PC-3 (cell line): ENCODE data around the gene GPBP1L1. TPM values are rescaled to one million over a fixed set of nuclear protein-coding genes. Genes with fewer than 3 reads are reported as not detected.
A peak's percentile ranks its signal among the peaks of the same experiment; 100 is the strongest.

Source experiments
- ATAC-seq: fragments of 200-7000 bp; cut with Tn5 transposase; 2 replicates; pipeline ENCODE4 v1.9.1; 2020; ENCODE audit warnings: mild to moderate bottlenecking, moderate library complexity
- Bru-seq: library from RNA; stranded (reverse); fragments of 400-500 nt; gene quantifications from one replicate; lab custom pipeline; 2021; lab: Mats Ljungman, UMichigan
- BruChase-seq, 2 experiments: library from RNA; stranded (reverse); fragments of 400-500 nt; gene quantifications; one replicate each; lab custom pipeline; 2021; lab: Mats Ljungman, UMichigan
- BruUV-seq: library from RNA; stranded (reverse); fragments of 400-500 nt; replicated peaks from 2 replicates; lab custom pipeline; 2021; lab: Mats Ljungman, UMichigan
- CTCF ChIA-PET: fragments of 300-600 bp; sonication (Branson Sonifier 250); formaldehyde crosslinking; loops from one replicate; lab custom pipeline; 2022; ENCODE audit warnings: antibody characterized with exemption; lab: Charles Lee
- POLR2A ChIA-PET: fragments of 300-600 bp; sonication (Branson Sonifier 250); formaldehyde crosslinking; loops from one replicate; lab custom pipeline; 2022; ENCODE audit warnings: antibody characterized with exemption; ENCODE audit not compliant: unreplicated experiment; lab: Charles Lee
- DNase-seq: peaks from one replicate; pipeline ENCODE4 v3.0.0-alpha.2; 2015
- H2AFZ ChIP-seq: fragments of 300-600 bp; sonication (generic); 2 replicates; pipeline ENCODE4 v1.6.0; 2016; ENCODE audit warnings: antibody characterized with exemption, low read length
- H3F3A ChIP-seq: fragments of 300-600 bp; sonication (generic); one replicate; pipeline ENCODE4 v1.6.0; 2017; ENCODE audit warnings: antibody characterized with exemption, low read length, control low read depth, mild to moderate bottlenecking; ENCODE audit not compliant: unreplicated experiment
- H3K27ac ChIP-seq: fragments of 300-600 bp; sonication (generic); 2 replicates; pipeline ENCODE4 v1.5.1; 2016; ENCODE audit warnings: mild to moderate bottlenecking, low read length
- H3K27me3 ChIP-seq: fragments of 300-600 bp; sonication (generic); 2 replicates; pipeline ENCODE4 v1.6.1; 2016; ENCODE audit warnings: low read length, mixed read lengths
- H3K36me3 ChIP-seq: fragments of 300-600 bp; sonication (generic); 2 replicates; pipeline ENCODE4 v1.6.1; 2016; ENCODE audit warnings: low read depth, mixed run types, low read length, mixed read lengths
- H3K4me1 ChIP-seq: fragments of 300-600 bp; sonication (generic); 2 replicates; pipeline ENCODE4 v1.5.1; 2016; ENCODE audit warnings: low read length; ENCODE audit not compliant: insufficient read depth
- H3K4me2 ChIP-seq: fragments of 300-600 bp; sonication (generic); 2 replicates; pipeline ENCODE4 v1.6.0; 2016; ENCODE audit warnings: low read length
- H3K4me3 ChIP-seq: fragments of 300-600 bp; sonication (generic); 2 replicates; pipeline ENCODE4 v1.5.1; 2016; ENCODE audit warnings: mild to moderate bottlenecking, low read length, mixed read lengths
- H3K79me2 ChIP-seq: fragments of 300-600 bp; sonication (generic); 2 replicates; pipeline ENCODE4 v1.6.1; 2017; ENCODE audit warnings: low read length, mixed read lengths
- H3K9ac ChIP-seq: fragments of 300-600 bp; sonication (generic); 2 replicates; pipeline ENCODE4 v1.6.0; 2016; ENCODE audit warnings: mild to moderate bottlenecking, low read length
- H3K9me2 ChIP-seq: fragments of 300-600 bp; sonication (generic); replicated peaks from 2 replicates; pipeline ENCODE4 v1.6.1; 2016; ENCODE audit warnings: mixed run types, low read length, mixed read lengths
- H3K9me3 ChIP-seq: fragments of 300-600 bp; sonication (generic); 2 replicates; pipeline ENCODE4 v1.6.1; 2016; ENCODE audit warnings: low read length, mixed read lengths
- H4K20me1 ChIP-seq: fragments of 300-600 bp; sonication (generic); 2 replicates; pipeline ENCODE4 v1.6.1; 2016; ENCODE audit warnings: low read length, mixed read lengths
- CTCF ChIP-seq: fragments of 300-600 bp; sonication (generic); conservative IDR thresholded peaks from 2 replicates; pipeline ENCODE4 v1.5.1; 2017; ENCODE audit warnings: antibody characterized with exemption, low read depth, mild to moderate bottlenecking, low read length
- EZH2 ChIP-seq: fragments of 300-600 bp; sonication (generic); IDR thresholded peaks from one replicate; pipeline ENCODE4 v1.6.1; 2017; ENCODE audit warnings: antibody characterized with exemption, mild to moderate bottlenecking, low read length; ENCODE audit not compliant: unreplicated experiment
- EZH2phosphoT487 ChIP-seq: fragments of 300-600 bp; sonication (generic); IDR thresholded peaks from 2 replicates; pipeline ENCODE4 v1.6.1; 2018; ENCODE audit warnings: mild to moderate bottlenecking, antibody characterized with exemption, low read length, borderline replicate concordance
- intact Hi-C: fragments of 100-400 bp; cut with micrococcal nuclease; formaldehyde crosslinking; loops from 2 replicates; pipeline ENCODE4 v1.9.0; 2023
- long read RNA-seq: library from polyadenylated mRNA; unstranded; transcript quantifications from one replicate; pipeline ENCODE4 v2.0.0, GENCODE V29; 2021; ENCODE audit not compliant: unreplicated experiment
- total RNA-seq: library from RNA; depleted of rRNA; stranded (reverse); fragments of >200 nt; gene quantifications from 2 replicates; pipeline ENCODE4 v1.2.3, GENCODE V29; 2014; rRNA removed

GPBP1L1 gene
- total RNA-seq (63.0 and 97.7 TPM in 2 replicates), Bru-seq, nascent RNA (percentile 92 among the genes with signal in this experiment), BruChase-seq, experiment 1, labeled RNA remaining after a 6-hour chase (percentile 93 among the genes with signal in this experiment), BruChase-seq, experiment 2, labeled RNA remaining after a 2-hour chase (percentile 93 among the genes with signal in this experiment)
- long read RNA-seq, transcript GPBP1L1-202 (13 exons, 3,736 nt), result major isoform, 30 of 146 reads
- long read RNA-seq, transcript GPBP1L1-201 (12 exons, 3,599 nt), result minor isoform, 21 of 146 reads
- long read RNA-seq, partial matches to known transcripts, result 19 of 146 reads
- long read RNA-seq, other reads (novel, unspliced or antisense), result 72 of 146 reads

- CTCF ChIA-PET, result interaction anchor here (0.6 kb wide), 1 partner anchor 292 kb away, joined by 4 read pairs; no protein-coding TSS in a partner anchor
- Histone ChIP-seq H4K20me1 (peaks cover 27% of the 10 kb centered on the region), H3K4me3 (peak within 1 kb of the TSS; percentile 99), H3F3A (no peaks in the 10 kb centered on the region), H3K4me2 (peak within 1 kb of the TSS; percentile 99), H3K9me3 (no peaks in the 10 kb centered on the region), H3K4me1 (peaks cover 22% of the 10 kb centered on the region), H3K9ac (peak within 1 kb of the TSS; percentile 99), H2AFZ (peak within 1 kb of the TSS; percentile 92), H3K27me3 (no peaks in the 10 kb centered on the region), H3K27ac (peak within 1 kb of the TSS; percentile 98), H3K9me2 (no peaks in the 10 kb centered on the region), H3K36me3 (peaks cover 8% of the 10 kb centered on the region; the same call in 1 of the 2 replicates), H3K79me2 (peaks cover 84% of the 10 kb centered on the region)
- POLR2A ChIA-PET, result interaction anchor here (0.5 to 0.6 kb wide), 3 partner anchors 168 to 441 kb away, joined by 3 to 11 read pairs (median 4); no protein-coding TSS in a partner anchor
- peak; percentile 94 for DNase-seq
- TSS peak; percentile 49 for BruUV-seq
- ATAC-seq, result peak; percentile 68
- intact Hi-C loops, result loop anchor here (1.0 to 5.0 kb wide), 4 partner anchors 44 to 196 kb away; partner anchors contain the start of gene NASP
- TF ChIP-seq EZH2 (no peak), CTCF (no peak), EZH2phosphoT487 (no peak)
These were observed at the start of gene GPBP1L1 for GRCh38 chr1:45686288-45687013. Gene GPBP1L1 (minus strand): TSS chr1:45686533. CDS start chr1:45659087, 27,446 bp downstream.

GRCh38 chr1:45730780-45731319 lies 44.5 kb upstream of the GPBP1L1 start:
- no peaks in the 10 kb centered on the region for H3F3A ChIP-seq
- H3K79me2 ChIP-seq, result no peaks in the 10 kb centered on the region
- 0 out of 2 replicates have a peak overlapping the region, but pooled peaks have one; percentile 22 for H3K4me2 ChIP-seq
- no peak for DNase-seq
- no peak overlapping the region for H3K4me3 ChIP-seq
- no peaks in the 10 kb centered on the region for H3K9me3 ChIP-seq
- BruUV-seq, result no TSS peak
- no peak for TF ChIP-seq EZH2
- no peak for TF ChIP-seq EZH2phosphoT487
- no peak for TF ChIP-seq CTCF
- H3K4me1 ChIP-seq, result peaks cover 9% of the 10 kb centered on the region; the same call in 1 of the 2 replicates
- CTCF ChIA-PET, result no interaction called here
- H3K27ac ChIP-seq, result no peak overlapping the region
- no peaks in the 10 kb centered on the region for H3K9me2 ChIP-seq
- intact Hi-C loops, result no loop called here
- H3K27me3 ChIP-seq, result no peaks in the 10 kb centered on the region
- H2AFZ ChIP-seq, result no peak overlapping the region
- H4K20me1 ChIP-seq, result no peaks in the 10 kb centered on the region
- H3K9ac ChIP-seq, result no peak overlapping the region
- POLR2A ChIA-PET, result no interaction called here
- H3K36me3 ChIP-seq, result no peaks in the 10 kb centered on the region
- no peak for ATAC-seq
